Stimulated activated naive CD8-positive, alpha-beta T cell treated with anti-CD3 and anti-CD28 coated beads, Interleukin-15, Interleukin-2, amounts not matched to agents 100 ng/mL and 50 ng/mL, for 24 hours (primary cell): ENCODE data around the gene MKLN1.
A peak's percentile ranks its signal among the peaks of the same experiment; 100 is the strongest.
"Not testable (repeated sequence)": the region's sequence is repeated elsewhere in the genome, so short reads cannot be mapped to it uniquely, and the experiment has no call there.

Experiments used
- H3K27ac Mint-ChIP-seq: one replicate; pipeline ENCODE4 v1.8.0; 2021; ENCODE audit warnings: mild to moderate bottlenecking, mixed read lengths
- H3K27me3 Mint-ChIP-seq: one replicate; pipeline ENCODE4 v1.8.0; 2021; ENCODE audit warnings: mixed read lengths
- H3K36me3 Mint-ChIP-seq: one replicate; pipeline ENCODE4 v1.8.0; 2021; ENCODE audit warnings: low read depth, mixed read lengths
- H3K4me1 Mint-ChIP-seq: one replicate; pipeline ENCODE4 v1.8.0; 2021; ENCODE audit warnings: low read depth, mixed read lengths
- H3K4me3 Mint-ChIP-seq: one replicate; pipeline ENCODE4 v1.8.0; 2021; ENCODE audit warnings: mild to moderate bottlenecking, mixed read lengths
- H3K9me3 Mint-ChIP-seq: one replicate; pipeline ENCODE4 v1.8.0; 2021; ENCODE audit warnings: mixed read lengths

The MKLN1 gene

GRCh38 chr7:131431756-131432155, 104.1 kb downstream of the MKLN1 start:
- Mint-ChIP-seq H3K4me3 (no peak overlapping the region), H3K36me3 (peaks cover 30% of the 10 kb centered on the region), H3K4me1 (no peaks in the 10 kb centered on the region), H3K27me3 (no peaks in the 10 kb centered on the region), H3K27ac (no peak overlapping the region), H3K9me3 (no peaks in the 10 kb centered on the region)

DNA sequence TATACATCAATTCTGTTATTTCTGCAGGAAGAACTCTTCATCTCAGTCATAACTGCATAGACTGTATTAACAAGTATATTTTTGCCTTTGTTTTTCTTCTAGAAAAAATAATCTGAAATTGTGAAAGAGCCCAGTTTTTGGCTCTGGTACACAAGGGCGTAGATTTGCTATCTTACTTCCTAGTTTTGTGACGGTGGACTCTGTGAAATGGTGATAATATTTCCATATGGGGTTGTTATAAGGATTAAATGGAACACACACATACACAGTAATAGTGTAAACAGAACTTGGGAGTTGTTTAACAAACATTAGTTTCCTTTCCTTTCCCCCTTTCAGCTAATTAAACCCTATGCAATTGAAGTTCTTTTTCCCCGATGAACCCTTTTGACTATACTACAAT, 108.7 kb downstream of the MKLN1 start:
- Mint-ChIP-seq H3K27me3 (no peaks in the 10 kb centered on the region), H3K4me3 (no peak overlapping the region), H3K36me3 (peaks cover 58% of the 10 kb centered on the region), H3K4me1 (no peaks in the 10 kb centered on the region), H3K9me3 (no peaks in the 10 kb centered on the region), H3K27ac (no peak overlapping the region)

DNA sequence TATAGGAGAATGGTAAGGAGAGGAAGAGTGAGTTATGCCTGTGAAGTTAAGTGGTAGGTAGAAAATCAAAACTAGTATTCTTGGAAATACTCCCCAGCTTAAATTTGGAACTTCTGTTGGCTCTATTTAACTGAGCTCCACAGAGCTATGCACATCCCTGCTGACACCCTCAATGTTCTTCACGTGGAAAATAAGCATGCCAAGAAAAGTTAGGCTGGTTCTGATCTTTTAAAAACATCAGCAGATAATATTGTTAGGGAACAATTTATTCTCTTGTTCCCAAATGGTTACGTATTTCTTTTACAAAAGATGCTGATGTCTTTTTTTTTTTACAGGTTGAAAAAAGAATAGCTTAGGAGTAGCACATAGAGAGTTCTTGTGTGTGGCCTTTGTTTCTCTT, 111.3 kb downstream of the MKLN1 start:
- Mint-ChIP-seq H3K36me3 (peaks cover 66% of the 10 kb centered on the region), H3K4me3 (no peak overlapping the region), H3K27me3 (no peaks in the 10 kb centered on the region), H3K4me1 (no peaks in the 10 kb centered on the region), H3K27ac (no peak overlapping the region), H3K9me3 (no peaks in the 10 kb centered on the region)

- H3K27ac Mint-ChIP-seq, result no peak overlapping the region
- H3K36me3 Mint-ChIP-seq, result peaks cover 72% of the 10 kb centered on the region
These were observed 115.8 kb downstream of the MKLN1 start for GRCh38 chr7:131443496-131443895.

GRCh38 chr7:131444683-131445082, 117.0 kb downstream of the MKLN1 start:
- H3K4me1 Mint-ChIP-seq, result no peaks in the 10 kb centered on the region
- H3K4me3 Mint-ChIP-seq, result no peak overlapping the region
- H3K27ac Mint-ChIP-seq, result no peak overlapping the region
- H3K9me3 Mint-ChIP-seq, result no peaks in the 10 kb centered on the region
- H3K36me3 Mint-ChIP-seq, result peaks cover 72% of the 10 kb centered on the region
- H3K27me3 Mint-ChIP-seq, result no peaks in the 10 kb centered on the region

More at GRCh38 chr7:131443496-131443895, 115.8 kb downstream of the MKLN1 start:
- Mint-ChIP-seq H3K4me3 (no peak overlapping the region), H3K4me1 (no peaks in the 10 kb centered on the region), H3K27me3 (no peaks in the 10 kb centered on the region), H3K9me3 (no peaks in the 10 kb centered on the region)

GRCh38 chr7:131449373-131449902, 121.8 kb downstream of the MKLN1 start:
- no peaks in the 10 kb centered on the region for H3K4me1 Mint-ChIP-seq
- no peak overlapping the region for H3K27ac Mint-ChIP-seq
- peaks cover 52% of the 10 kb centered on the region for H3K36me3 Mint-ChIP-seq

GRCh38 chr7:131454498-131454897, 126.8 kb downstream of the MKLN1 start:
- H3K27me3 Mint-ChIP-seq, result no peaks in the 10 kb centered on the region
- no peak overlapping the region for H3K27ac Mint-ChIP-seq
- H3K9me3 Mint-ChIP-seq, result no peaks in the 10 kb centered on the region
- H3K4me1 Mint-ChIP-seq, result no peaks in the 10 kb centered on the region
- no peak overlapping the region for H3K4me3 Mint-ChIP-seq
- H3K36me3 Mint-ChIP-seq, result peaks cover 46% of the 10 kb centered on the region

More at GRCh38 chr7:131449373-131449902, 121.8 kb downstream of the MKLN1 start:
- H3K9me3 Mint-ChIP-seq, result no peaks in the 10 kb centered on the region
- H3K4me3 Mint-ChIP-seq, result no peak overlapping the region
- no peaks in the 10 kb centered on the region for H3K27me3 Mint-ChIP-seq

GRCh38 chr7:131455001-131455400, 127.3 kb downstream of the MKLN1 start:
- Mint-ChIP-seq H3K27ac (no peak overlapping the region), H3K36me3 (peaks cover 45% of the 10 kb centered on the region), H3K9me3 (no peaks in the 10 kb centered on the region)

GRCh38 chr7:131455546-131455945, 127.9 kb downstream of the MKLN1 start:
- no peaks in the 10 kb centered on the region for H3K9me3 Mint-ChIP-seq
- no peaks in the 10 kb centered on the region for H3K4me1 Mint-ChIP-seq
- H3K36me3 Mint-ChIP-seq, result peaks cover 47% of the 10 kb centered on the region
- H3K4me3 Mint-ChIP-seq, result no peak overlapping the region
- no peak overlapping the region for H3K27ac Mint-ChIP-seq
- H3K27me3 Mint-ChIP-seq, result no peaks in the 10 kb centered on the region

More at GRCh38 chr7:131455001-131455400, 127.3 kb downstream of the MKLN1 start:
- Mint-ChIP-seq H3K4me1 (no peaks in the 10 kb centered on the region), H3K4me3 (no peak overlapping the region), H3K27me3 (no peaks in the 10 kb centered on the region)

- no peaks in the 10 kb centered on the region for H3K9me3 Mint-ChIP-seq
- peak overlapping the region; percentile 14 for H3K27ac Mint-ChIP-seq
- H3K4me3 Mint-ChIP-seq, result no peak overlapping the region
- H3K27me3 Mint-ChIP-seq, result no peaks in the 10 kb centered on the region
- no peaks in the 10 kb centered on the region for H3K4me1 Mint-ChIP-seq
- peaks cover 49% of the 10 kb centered on the region for H3K36me3 Mint-ChIP-seq
These were observed 128.7 kb downstream of the MKLN1 start for GRCh38 chr7:131456338-131456737.

GRCh38 chr7:131459256-131459655, 131.6 kb downstream of the MKLN1 start:
- H3K27ac Mint-ChIP-seq, result no peak overlapping the region
- no peaks in the 10 kb centered on the region for H3K9me3 Mint-ChIP-seq
- H3K36me3 Mint-ChIP-seq, result peaks cover 58% of the 10 kb centered on the region
- no peaks in the 10 kb centered on the region for H3K4me1 Mint-ChIP-seq
- H3K27me3 Mint-ChIP-seq, result no peaks in the 10 kb centered on the region
- no peak overlapping the region for H3K4me3 Mint-ChIP-seq

- H3K4me3 Mint-ChIP-seq, result no peak overlapping the region
- no peak overlapping the region for H3K27ac Mint-ChIP-seq
- H3K27me3 Mint-ChIP-seq, result no peaks in the 10 kb centered on the region
- H3K9me3 Mint-ChIP-seq, result no peaks in the 10 kb centered on the region
- no peaks in the 10 kb centered on the region for H3K4me1 Mint-ChIP-seq
- H3K36me3 Mint-ChIP-seq, result peaks cover 62% of the 10 kb centered on the region
These were observed 134.4 kb downstream of the MKLN1 start for GRCh38 chr7:131462059-131462458.

- not testable (repeated sequence) for H3K27me3 Mint-ChIP-seq, H3K4me1 Mint-ChIP-seq, H3K4me3 Mint-ChIP-seq, H3K27ac Mint-ChIP-seq, H3K9me3 Mint-ChIP-seq
- H3K36me3 Mint-ChIP-seq, result peaks cover 63% of the 10 kb centered on the region
These were observed 135.0 kb downstream of the MKLN1 start for GRCh38 chr7:131462715-131463114.

- H3K36me3 Mint-ChIP-seq, result peaks cover 81% of the 10 kb centered on the region
- H3K9me3 Mint-ChIP-seq, result no peaks in the 10 kb centered on the region
- H3K4me3 Mint-ChIP-seq, result no peak overlapping the region
These were observed 139.2 kb downstream of the MKLN1 start for GRCh38 chr7:131466735-131467365.

DNA sequence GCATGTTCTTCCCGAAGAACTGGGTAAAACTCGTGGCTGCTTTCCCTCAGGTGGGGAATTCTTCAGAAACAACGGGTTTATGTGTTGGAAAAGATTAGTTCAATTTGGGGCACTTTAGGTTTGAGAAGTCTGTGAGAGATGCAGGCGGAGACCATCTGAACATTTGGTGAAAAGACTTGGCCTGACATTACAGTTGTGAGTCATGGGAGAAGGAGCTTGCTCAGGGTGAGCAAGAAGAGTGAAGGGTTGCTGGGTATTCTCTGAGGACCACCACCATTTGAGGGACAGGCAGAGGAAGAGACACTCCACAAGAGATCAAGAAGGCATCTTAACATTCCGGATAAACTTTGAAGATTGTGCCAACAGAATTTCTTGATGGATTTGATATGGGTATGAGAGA, 140.1 kb downstream of the MKLN1 start:
- Mint-ChIP-seq H3K4me1 (no peaks in the 10 kb centered on the region), H3K27me3 (no peaks in the 10 kb centered on the region), H3K36me3 (peaks cover 80% of the 10 kb centered on the region), H3K4me3 (no peak overlapping the region), H3K27ac (no peak overlapping the region), H3K9me3 (no peaks in the 10 kb centered on the region)

More at GRCh38 chr7:131466735-131467365, 139.2 kb downstream of the MKLN1 start:
- Mint-ChIP-seq H3K27me3 (no peaks in the 10 kb centered on the region), H3K4me1 (no peaks in the 10 kb centered on the region), H3K27ac (no peak overlapping the region)
